ENCODE measurements around the gene PMEPA1.

PMEPA1 gene

GRCh38 chr20:57709823-57710799 lies at the start of gene PMEPA1:
Gene PMEPA1 (minus strand): TSS chr20:57710015. CDS start chr20:57709582, 433 bp downstream.
- H3K4me3 ChIP-seq (ENCODE audit: low read depth, low read length): peak within 1 kb of the TSS; percentile 82
- DNase-seq (ENCODE audit: low read depth): peak; percentile 88

- H3K4me3 ChIP-seq (ENCODE audit: low read depth, low read length): no peak overlapping the region
- DNase-seq (ENCODE audit: low read depth): no peak
These were observed 48.0 kb upstream of the PMEPA1 start for GRCh38 chr20:57757767-57758166.

GRCh38 chr20:57756921-57757320 lies 47.1 kb upstream of the PMEPA1 start:
- DNase-seq (ENCODE audit: low read depth): no peak
- no peak overlapping the region for H3K4me3 ChIP-seq (ENCODE audit: low read depth, low read length)

- DNase-seq (ENCODE audit: low read depth): no peak
- no peak overlapping the region for H3K4me3 ChIP-seq (ENCODE audit: low read depth, low read length)
These were observed 46.4 kb upstream of the PMEPA1 start for GRCh38 chr20:57756213-57756612.

- no peak overlapping the region for H3K4me3 ChIP-seq (ENCODE audit: low read depth, low read length)
- DNase-seq (ENCODE audit: low read depth): no peak
These were observed 45.8 kb upstream of the PMEPA1 start for GRCh38 chr20:57755609-57756008.

- no peak overlapping the region for H3K4me3 ChIP-seq (ENCODE audit: low read depth, low read length)
- no peak for DNase-seq (ENCODE audit: low read depth)
These were observed 44.4 kb upstream of the PMEPA1 start for GRCh38 chr20:57754190-57754589.

- no peak for DNase-seq (ENCODE audit: low read depth)
- H3K4me3 ChIP-seq (ENCODE audit: low read depth, low read length): no peak overlapping the region
These were observed 43.7 kb upstream of the PMEPA1 start for GRCh38 chr20:57753332-57754164.

- no peak for DNase-seq (ENCODE audit: low read depth)
These were observed 41.6 kb upstream of the PMEPA1 start for GRCh38 chr20:57751411-57751810.

GRCh38 chr20:57749869-57750268 lies 40.1 kb upstream of the PMEPA1 start:
- DNase-seq (ENCODE audit: low read depth): no peak

More at GRCh38 chr20:57751411-57751810, 41.6 kb upstream of the PMEPA1 start:
- H3K4me3 ChIP-seq (ENCODE audit: low read depth, low read length): no peak overlapping the region

GRCh38 chr20:57749131-57749690 lies 39.4 kb upstream of the PMEPA1 start:
- no peak for DNase-seq (ENCODE audit: low read depth)
- peak overlapping the region; percentile 39 for H3K4me3 ChIP-seq (ENCODE audit: low read depth, low read length)

More at GRCh38 chr20:57749869-57750268, 40.1 kb upstream of the PMEPA1 start:
- H3K4me3 ChIP-seq (ENCODE audit: low read depth, low read length): no peak overlapping the region

GRCh38 chr20:57748601-57749130 lies 38.9 kb upstream of the PMEPA1 start:
- peak; percentile 32 for DNase-seq (ENCODE audit: low read depth)
- H3K4me3 ChIP-seq (ENCODE audit: low read depth, low read length): peak overlapping the region; percentile 39

GRCh38 chr20:57747861-57748481 lies 38.2 kb upstream of the PMEPA1 start:
- no peak overlapping the region for H3K4me3 ChIP-seq (ENCODE audit: low read depth, low read length)
- DNase-seq (ENCODE audit: low read depth): no peak

GRCh38 chr20:57746832-57747404 lies 37.1 kb upstream of the PMEPA1 start:
- no peak overlapping the region for H3K4me3 ChIP-seq (ENCODE audit: low read depth, low read length)
- no peak for DNase-seq (ENCODE audit: low read depth)

- no peak for DNase-seq (ENCODE audit: low read depth)
- H3K4me3 ChIP-seq (ENCODE audit: low read depth, low read length): no peak overlapping the region
These were observed 36.4 kb upstream of the PMEPA1 start for GRCh38 chr20:57746201-57746600.

GRCh38 chr20:57744206-57744605 lies 34.4 kb upstream of the PMEPA1 start:
- no peak for DNase-seq (ENCODE audit: low read depth)
- no peak overlapping the region for H3K4me3 ChIP-seq (ENCODE audit: low read depth, low read length)

GRCh38 chr20:57743450-57744095 lies 33.8 kb upstream of the PMEPA1 start:
- DNase-seq (ENCODE audit: low read depth): no peak
- no peak overlapping the region for H3K4me3 ChIP-seq (ENCODE audit: low read depth, low read length)

GRCh38 chr20:57742507-57743181 lies 32.8 kb upstream of the PMEPA1 start:
- no peak overlapping the region for H3K4me3 ChIP-seq (ENCODE audit: low read depth, low read length)
- no peak for DNase-seq (ENCODE audit: low read depth)

- no peak overlapping the region for H3K4me3 ChIP-seq (ENCODE audit: low read depth, low read length)
- no peak for DNase-seq (ENCODE audit: low read depth)
These were observed 28.7 kb upstream of the PMEPA1 start for GRCh38 chr20:57738484-57738883.
